A549 (cell line): Measurements from ENCODE around the gene CADPS2.

ENCODE experiments used
- CBX2 ChIP-seq: fragments of 200-600 bp; sonication (generic); IDR thresholded peaks from 2 replicates; pipeline ENCODE4 v1.6.1; 2016; ENCODE audit warnings: low read depth, mild to moderate bottlenecking, borderline replicate concordance
- CTCF ChIP-seq: fragments of >200 bp; sonication (Bioruptor Twin); formaldehyde crosslinking; IDR thresholded peaks from 3 replicates; pipeline ENCODE4 v1.5.1; 2016
- JUN ChIP-seq, 2 experiments: fragments of >200 bp; sonication (Bioruptor Twin); formaldehyde crosslinking; IDR thresholded peaks; 2 replicates in 1 of 2; 3 replicates in 1 of 2; pipeline ENCODE4 v1.6.1; 2016 to 2017
- KDM1A ChIP-seq: fragments of 200-600 bp; sonication (generic); IDR thresholded peaks from 2 replicates; pipeline ENCODE4 v1.6.1; 2016; ENCODE audit warnings: low read depth, mild to moderate bottlenecking
- POLR2A ChIP-seq: IDR thresholded peaks from 2 replicates; pipeline ENCODE4 v1.6.1; 2012; ENCODE audit warnings: mild to moderate bottlenecking, low read length
- RAD21 ChIP-seq, 2 experiments: fragments of >200 bp in 1 of 2; sonication (Bioruptor Twin) in 1 of 2; formaldehyde crosslinking in 1 of 2; IDR thresholded peaks in 1 of 2; conservative IDR thresholded peaks in 1 of 2; 2 replicates in 1 of 2; 3 replicates in 1 of 2; pipeline ENCODE4 v1.6.1; 2012 to 2018; ENCODE audit warnings: inconsistent platforms in 1 of 2
- RFX5 ChIP-seq: fragments of 450-650 bp; IDR thresholded peaks from 2 replicates; pipeline ENCODE4 v1.7.1; 2014; ENCODE audit warnings: antibody characterized with exemption, mild to moderate bottlenecking, moderate library complexity

GRCh38 chr7:122290476-122290875 is 595.8 kb downstream of the CADPS2 start:
- no peak for TF ChIP-seq RFX5
- no peak for TF ChIP-seq CTCF
- TF ChIP-seq KDM1A = no peak
- no peak for TF ChIP-seq POLR2A
- TF ChIP-seq JUN (IDR thresholded peaks at IDR 0.05) = no peak
- TF ChIP-seq CBX2 = no peak
- TF ChIP-seq RAD21 (conservative IDR thresholded peaks at IDR 0.05 in 1 of 2, IDR thresholded peaks at IDR 0.05 in 1 of 2) = no peak
